Measurements from ENCODE around the gene SH3GL3. TPM values are rescaled to one million over a fixed set of nuclear protein-coding genes. Genes with fewer than 3 reads are reported as not detected.

Gene SH3GL3
- total and polyA plus RNA-seq, 10 donors: 0.06 TPM; not detected in 9

GRCh38 chr15:83613714-83614113 is 166.6 kb downstream of the SH3GL3 start:
- H3K9me3 ChIP-seq: no peaks in the 10 kb centered on the region
- no peak for DNase-seq
- H3K27me3 ChIP-seq (replicated peaks in 1 of 7): no peaks in the 10 kb centered on the region
- H3K4me3 ChIP-seq: no peak overlapping the region
- intact Hi-C loops (cut with DNase I; ENCODE audit: low total_unique reads): no loop called here
- TF ChIP-seq POLR2AphosphoS5 (IDR thresholded peaks at IDR 0.05): no peak
- TF ChIP-seq POLR2A (IDR thresholded peaks at IDR 0.05): no peak
- TF ChIP-seq, protein P1, sequence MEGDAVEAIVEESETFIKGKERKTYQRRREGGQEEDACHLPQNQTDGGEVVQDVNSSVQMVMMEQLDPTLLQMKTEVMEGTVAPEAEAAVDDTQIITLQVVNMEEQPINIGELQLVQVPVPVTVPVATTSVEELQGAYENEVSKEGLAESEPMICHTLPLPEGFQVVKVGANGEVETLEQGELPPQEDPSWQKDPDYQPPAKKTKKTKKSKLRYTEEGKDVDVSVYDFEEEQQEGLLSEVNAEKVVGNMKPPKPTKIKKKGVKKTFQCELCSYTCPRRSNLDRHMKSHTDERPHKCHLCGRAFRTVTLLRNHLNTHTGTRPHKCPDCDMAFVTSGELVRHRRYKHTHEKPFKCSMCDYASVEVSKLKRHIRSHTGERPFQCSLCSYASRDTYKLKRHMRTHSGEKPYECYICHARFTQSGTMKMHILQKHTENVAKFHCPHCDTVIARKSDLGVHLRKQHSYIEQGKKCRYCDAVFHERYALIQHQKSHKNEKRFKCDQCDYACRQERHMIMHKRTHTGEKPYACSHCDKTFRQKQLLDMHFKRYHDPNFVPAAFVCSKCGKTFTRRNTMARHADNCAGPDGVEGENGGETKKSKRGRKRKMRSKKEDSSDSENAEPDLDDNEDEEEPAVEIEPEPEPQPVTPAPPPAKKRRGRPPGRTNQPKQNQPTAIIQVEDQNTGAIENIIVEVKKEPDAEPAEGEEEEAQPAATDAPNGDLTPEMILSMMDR (IDR thresholded peaks at IDR 0.05 in 8 of 11, conservative IDR thresholded peaks at IDR 0.05 in 3 of 11): no peak
- no peaks in the 10 kb centered on the region for H3K36me3 ChIP-seq
- H3K27ac ChIP-seq: no peak overlapping the region
- no peaks in the 10 kb centered on the region for H3K4me1 ChIP-seq
- 77 to 80% (median 78%) methylated on average over 2 of the region's 2 CpGs for WGBS, 5 donors

DNA sequence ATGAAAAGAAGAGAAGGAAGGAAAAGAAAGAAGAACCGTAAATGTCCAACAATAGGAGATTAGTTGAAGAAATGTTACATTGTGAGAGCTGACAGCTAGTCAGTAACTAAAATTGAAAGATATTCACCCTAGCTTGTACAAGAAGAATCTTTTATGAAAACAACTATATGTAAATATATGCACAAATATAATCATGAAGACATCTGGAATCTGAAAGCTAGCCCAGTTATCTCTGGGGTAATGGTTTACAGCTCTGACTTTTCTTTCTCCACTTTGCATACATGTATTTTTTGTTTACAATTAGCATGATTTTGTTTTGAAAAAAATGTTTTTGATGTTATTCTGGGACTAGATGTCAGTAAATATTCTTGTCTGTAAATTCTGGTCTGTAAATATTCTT is 169.7 kb downstream of the SH3GL3 start:
- DNase-seq: no peak
- Histone ChIP-seq H3K27me3 (replicated peaks in 1 of 7) (no peaks in the 10 kb centered on the region), H3K4me3 (no peak overlapping the region), H3K4me1 (no peaks in the 10 kb centered on the region), H3K36me3 (no peaks in the 10 kb centered on the region), H3K9me3 (peaks cover 0 to 6% (median 0%) of the 10 kb centered on the region in 8 donors), H3K27ac (no peak overlapping the region)
- WGBS, 5 donors: 76 to 93% (median 83%) methylated on average over 1 of the region's 1 CpG
- no peak for TF ChIP-seq POLR2AphosphoS5 (IDR thresholded peaks at IDR 0.05)
- no peak for TF ChIP-seq POLR2A (IDR thresholded peaks at IDR 0.05)
- TF ChIP-seq, protein P1 (IDR thresholded peaks at IDR 0.05 in 8 of 11, conservative IDR thresholded peaks at IDR 0.05 in 3 of 11): no peak
- intact Hi-C loops (cut with DNase I; ENCODE audit: low total_unique reads): no loop called here

GRCh38 chr15:83626171-83626802 is 179.1 kb downstream of the SH3GL3 start:
- Histone ChIP-seq H3K36me3 (no peaks in the 10 kb centered on the region), H3K27me3 (replicated peaks in 1 of 7) (no peaks in the 10 kb centered on the region), H3K4me1 (no peaks in the 10 kb centered on the region), H3K4me3 (no peak overlapping the region), H3K9me3 (peaks cover 0 to 12% (median 4%) of the 10 kb centered on the region in 8 donors), H3K27ac (no peak overlapping the region)
- no peak for DNase-seq
- intact Hi-C loops (cut with DNase I; ENCODE audit: low total_unique reads): no loop called here
- WGBS, 5 donors: 61 to 79% (median 74%) methylated on average over 2 of the region's 2 CpGs
- TF ChIP-seq, protein P1 (IDR thresholded peaks at IDR 0.05 in 8 of 11, conservative IDR thresholded peaks at IDR 0.05 in 3 of 11): no peak
- TF ChIP-seq POLR2AphosphoS5 (IDR thresholded peaks at IDR 0.05): no peak
- TF ChIP-seq POLR2A (IDR thresholded peaks at IDR 0.05): no peak

- H3K4me3 ChIP-seq: no peak overlapping the region
- no peaks in the 10 kb centered on the region for H3K36me3 ChIP-seq
- no peaks in the 10 kb centered on the region for H3K4me1 ChIP-seq
- H3K9me3 ChIP-seq: peaks cover 0 to 27% (median 11%) of the 10 kb centered on the region in 8 donors
- 71 to 84% (median 82%) methylated on average over 2 of the region's 2 CpGs for WGBS, 5 donors
- no peaks in the 10 kb centered on the region for H3K27me3 ChIP-seq (replicated peaks in 1 of 7)
- no peak for DNase-seq
- no peak overlapping the region for H3K27ac ChIP-seq
- intact Hi-C loops (cut with DNase I; ENCODE audit: low total_unique reads): no loop called here
- TF ChIP-seq POLR2A (IDR thresholded peaks at IDR 0.05): no peak
- TF ChIP-seq POLR2AphosphoS5 (IDR thresholded peaks at IDR 0.05): no peak
- TF ChIP-seq, protein P1 (IDR thresholded peaks at IDR 0.05 in 8 of 11, conservative IDR thresholded peaks at IDR 0.05 in 3 of 11): no peak
Measured at GRCh38 chr15:83631534-83631933, 184.4 kb downstream of the SH3GL3 start.
